DND-41 (cell line): ENCODE measurements around the gene RGMA.
A peak's percentile ranks its signal among the peaks of the same experiment; 100 is the strongest.

Experiments used
- ATAC-seq: fragments of 200-7000 bp; cut with Tn5 transposase; 3 replicates; pipeline ENCODE4 v1.9.1; 2021; ENCODE audit warnings: low read depth; ENCODE audit not compliant: insufficient read depth
- DNase-seq: peaks from one replicate; pipeline ENCODE4 v3.0.0-alpha.2; 2020
- H2AFZ ChIP-seq: 2 replicates; pipeline ENCODE4 v1.6.0; 2012; ENCODE audit warnings: low read depth, low read length
- H3K27ac ChIP-seq: 2 replicates; pipeline ENCODE4 v1.5.1; 2012; ENCODE audit warnings: low read length, inconsistent platforms
- H3K27me3 ChIP-seq: fragments of 200-600 bp; sonication (generic); 2 replicates; pipeline ENCODE4 v1.6.0; 2012; ENCODE audit warnings: low read length, mild to moderate bottlenecking, inconsistent platforms; ENCODE audit not compliant: insufficient read depth, poor library complexity
- H3K36me3 ChIP-seq: 2 replicates; pipeline ENCODE4 v1.5.1; 2012; ENCODE audit warnings: low read length, inconsistent platforms; ENCODE audit not compliant: insufficient read depth
- H3K4me1 ChIP-seq: 2 replicates; pipeline ENCODE4 v1.5.1; 2012; ENCODE audit warnings: mild to moderate bottlenecking, low read length; ENCODE audit not compliant: insufficient read depth
- H3K4me2 ChIP-seq: 2 replicates; pipeline ENCODE4 v1.6.0; 2012; ENCODE audit warnings: mild to moderate bottlenecking, moderate library complexity, low read length, inconsistent platforms; ENCODE audit not compliant: insufficient read depth
- H3K4me3 ChIP-seq, 2 experiments: fragments of 200-600 bp in 1 of 2; shearing (Covaris generic) in 1 of 2; 2 replicates each; pipeline ENCODE4 v1.5.1; 2012 to 2016; ENCODE audit warnings: inconsistent platforms in 2 of 2, low read length in 2 of 2, mild to moderate bottlenecking in 2 of 2, low read depth in 1 of 2, moderate library complexity in 1 of 2
- H3K79me2 ChIP-seq: 2 replicates; pipeline ENCODE4 v1.6.0; 2012; ENCODE audit warnings: low read length, inconsistent platforms; ENCODE audit not compliant: insufficient read depth
- H3K9ac ChIP-seq: 2 replicates; pipeline ENCODE4 v1.6.0; 2012; ENCODE audit warnings: low read depth, mild to moderate bottlenecking, inconsistent platforms, low read length, moderate library complexity
- H3K9me3 ChIP-seq: 2 replicates; pipeline ENCODE4 v1.5.1; 2012; ENCODE audit warnings: low read length, moderate library complexity, mild to moderate bottlenecking, inconsistent platforms; ENCODE audit not compliant: insufficient read depth, severe bottlenecking
- H4K20me1 ChIP-seq: 2 replicates; pipeline ENCODE4 v1.6.0; 2012; ENCODE audit warnings: low read length; ENCODE audit not compliant: insufficient read depth
- EZH2 ChIP-seq: IDR thresholded peaks from 3 replicates; pipeline ENCODE4 v1.6.1; 2012; ENCODE audit warnings: borderline replicate concordance, low read depth, mild to moderate bottlenecking, moderate library complexity, low read length, inconsistent platforms; ENCODE audit not compliant: severe bottlenecking
- TF ChIP-seq, protein P1 (sequence below): IDR thresholded peaks from 2 replicates; pipeline ENCODE4 v1.5.1; 2012; ENCODE audit warnings: borderline replicate concordance, low read length, moderate library complexity, mild to moderate bottlenecking; ENCODE audit not compliant: poor library complexity, severe bottlenecking; ENCODE audit errors: extremely low read depth

Gene RGMA

GRCh38 chr15:93012786-93013185, 76.2 kb downstream of the RGMA start:
- no peak overlapping the region for H2AFZ ChIP-seq

DNA sequence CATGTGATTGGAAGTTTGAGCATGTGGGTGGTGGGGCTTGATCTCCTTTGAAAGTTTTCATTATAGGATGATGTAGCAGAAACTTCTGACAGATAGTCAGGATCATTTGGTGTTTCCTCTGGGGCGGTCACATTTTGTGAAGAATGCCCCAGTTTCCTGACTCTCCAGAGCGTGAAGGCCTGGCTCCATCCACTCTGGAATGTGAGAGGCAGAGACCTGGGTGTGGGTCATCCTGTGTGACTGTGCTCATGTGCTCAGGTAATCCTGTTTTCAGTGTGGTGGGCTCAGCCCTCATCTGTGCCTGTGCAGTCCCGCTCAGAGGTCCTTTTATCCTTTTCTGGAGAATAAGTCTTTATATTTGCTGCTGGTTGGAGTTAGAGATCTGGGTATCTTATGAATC, 81.0 kb downstream of the RGMA start:
- ATAC-seq (no peak), DNase-seq (no peak)
- H3K4me2 ChIP-seq: no peak overlapping the region
- no peaks in the 10 kb centered on the region for H3K4me1 ChIP-seq
- peaks cover 3% of the 10 kb centered on the region; the same call in 1 of the 2 replicates for H4K20me1 ChIP-seq
- TF ChIP-seq EZH2: no peak
- TF ChIP-seq, protein P1, sequence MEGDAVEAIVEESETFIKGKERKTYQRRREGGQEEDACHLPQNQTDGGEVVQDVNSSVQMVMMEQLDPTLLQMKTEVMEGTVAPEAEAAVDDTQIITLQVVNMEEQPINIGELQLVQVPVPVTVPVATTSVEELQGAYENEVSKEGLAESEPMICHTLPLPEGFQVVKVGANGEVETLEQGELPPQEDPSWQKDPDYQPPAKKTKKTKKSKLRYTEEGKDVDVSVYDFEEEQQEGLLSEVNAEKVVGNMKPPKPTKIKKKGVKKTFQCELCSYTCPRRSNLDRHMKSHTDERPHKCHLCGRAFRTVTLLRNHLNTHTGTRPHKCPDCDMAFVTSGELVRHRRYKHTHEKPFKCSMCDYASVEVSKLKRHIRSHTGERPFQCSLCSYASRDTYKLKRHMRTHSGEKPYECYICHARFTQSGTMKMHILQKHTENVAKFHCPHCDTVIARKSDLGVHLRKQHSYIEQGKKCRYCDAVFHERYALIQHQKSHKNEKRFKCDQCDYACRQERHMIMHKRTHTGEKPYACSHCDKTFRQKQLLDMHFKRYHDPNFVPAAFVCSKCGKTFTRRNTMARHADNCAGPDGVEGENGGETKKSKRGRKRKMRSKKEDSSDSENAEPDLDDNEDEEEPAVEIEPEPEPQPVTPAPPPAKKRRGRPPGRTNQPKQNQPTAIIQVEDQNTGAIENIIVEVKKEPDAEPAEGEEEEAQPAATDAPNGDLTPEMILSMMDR: no peak
- H3K4me3 ChIP-seq: no peak overlapping the region
- H2AFZ ChIP-seq: no peak overlapping the region
- no peaks in the 10 kb centered on the region for H3K27me3 ChIP-seq
- no peaks in the 10 kb centered on the region for H3K9me3 ChIP-seq
- H3K36me3 ChIP-seq: peaks cover 99% of the 10 kb centered on the region
- peaks cover 16% of the 10 kb centered on the region for H3K79me2 ChIP-seq
- no peak overlapping the region for H3K27ac ChIP-seq
- H3K9ac ChIP-seq: no peak overlapping the region

More at GRCh38 chr15:93012786-93013185, 76.2 kb downstream of the RGMA start:
- Histone ChIP-seq H3K9me3 (no peaks in the 10 kb centered on the region), H3K79me2 (peaks cover 4% of the 10 kb centered on the region), H3K4me3 (no peak overlapping the region), H4K20me1 (no peaks in the 10 kb centered on the region), H3K9ac (no peak overlapping the region), H3K4me2 (no peak overlapping the region), H3K27me3 (no peaks in the 10 kb centered on the region), H3K36me3 (peaks cover 98% of the 10 kb centered on the region), H3K4me1 (no peaks in the 10 kb centered on the region), H3K27ac (no peak overlapping the region)
- no peak for DNase-seq
- no peak for ATAC-seq
- TF ChIP-seq EZH2: no peak
- TF ChIP-seq, protein P1: no peak

DNA sequence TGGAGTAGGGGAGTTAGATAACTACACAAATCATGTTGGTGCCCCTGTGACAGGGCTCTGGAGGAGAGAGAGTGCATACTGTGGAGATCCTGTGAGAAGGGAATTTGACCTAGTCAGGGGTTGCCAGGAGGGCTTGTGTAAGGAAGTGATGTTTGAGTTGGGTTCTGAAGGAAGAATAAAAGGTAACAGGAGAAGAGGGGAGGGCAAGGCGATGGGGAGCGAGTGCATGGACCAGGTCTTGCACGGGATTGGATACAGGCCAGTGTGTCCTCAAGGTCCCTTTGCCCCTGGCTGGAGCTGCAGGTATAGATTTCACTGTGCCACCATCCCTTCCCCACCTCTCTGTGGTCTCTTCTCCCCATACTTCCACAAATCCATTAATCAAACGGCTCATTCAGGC, 83.9 kb downstream of the RGMA start:
- H3K79me2 ChIP-seq: peaks cover 16% of the 10 kb centered on the region
- no peak overlapping the region for H3K9ac ChIP-seq
- no peak overlapping the region for H3K4me3 ChIP-seq
- no peaks in the 10 kb centered on the region for H3K9me3 ChIP-seq
- no peaks in the 10 kb centered on the region for H3K27me3 ChIP-seq
- peaks cover 3% of the 10 kb centered on the region; the same call in 1 of the 2 replicates for H4K20me1 ChIP-seq
- H3K4me1 ChIP-seq: no peaks in the 10 kb centered on the region
- no peak overlapping the region for H2AFZ ChIP-seq
- no peak overlapping the region for H3K27ac ChIP-seq
- DNase-seq: no peak
- TF ChIP-seq, protein P1: no peak
- TF ChIP-seq EZH2: no peak
- no peak for ATAC-seq
- H3K4me2 ChIP-seq: no peak overlapping the region
- H3K36me3 ChIP-seq: peaks cover 99% of the 10 kb centered on the region

DNA sequence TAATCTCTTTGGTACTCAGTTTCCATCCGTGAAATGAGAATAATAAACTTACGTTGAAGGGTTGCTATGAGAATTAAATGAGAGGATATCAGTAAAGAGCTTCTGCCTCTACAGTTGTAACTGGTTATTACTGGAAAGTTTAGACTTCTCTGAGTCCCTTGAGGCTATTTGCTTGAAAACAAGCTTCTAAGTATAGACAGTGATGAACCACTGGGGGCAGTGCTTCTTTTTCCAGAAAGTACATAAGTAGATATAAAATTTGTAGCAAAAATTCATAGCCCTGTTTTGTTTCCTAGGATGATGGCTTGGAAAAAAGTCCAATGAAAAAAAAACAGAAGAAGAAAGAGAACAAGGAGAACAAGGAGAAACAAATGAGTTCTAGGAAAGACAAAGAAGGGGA, 87.1 kb downstream of the RGMA start:
- peaks cover 3% of the 10 kb centered on the region; the same call in 1 of the 2 replicates for H4K20me1 ChIP-seq
- H3K36me3 ChIP-seq: peaks cover 98% of the 10 kb centered on the region
- H3K27ac ChIP-seq: no peak overlapping the region
- no peak for ATAC-seq
- no peaks in the 10 kb centered on the region for H3K27me3 ChIP-seq
- peaks cover 11% of the 10 kb centered on the region; the same call in 1 of the 2 replicates for H3K79me2 ChIP-seq
- no peak for TF ChIP-seq EZH2
- TF ChIP-seq, protein P1: peak; percentile 27
- no peak overlapping the region for H2AFZ ChIP-seq
- no peak overlapping the region for H3K9ac ChIP-seq
- H3K4me2 ChIP-seq: no peak overlapping the region
- DNase-seq: no peak
- no peak overlapping the region for H3K4me3 ChIP-seq
- no peaks in the 10 kb centered on the region for H3K4me1 ChIP-seq
- H3K9me3 ChIP-seq: no peaks in the 10 kb centered on the region
